Measurements from ENCODE around the gene RHBDD1.

The RHBDD1 gene

GRCh38 chr2:226813148-226813701, 22.6 kb upstream of the RHBDD1 start:
- DNase-seq (ENCODE audit: extremely low spot score) = no peak
- TF ChIP-seq, protein P1, sequence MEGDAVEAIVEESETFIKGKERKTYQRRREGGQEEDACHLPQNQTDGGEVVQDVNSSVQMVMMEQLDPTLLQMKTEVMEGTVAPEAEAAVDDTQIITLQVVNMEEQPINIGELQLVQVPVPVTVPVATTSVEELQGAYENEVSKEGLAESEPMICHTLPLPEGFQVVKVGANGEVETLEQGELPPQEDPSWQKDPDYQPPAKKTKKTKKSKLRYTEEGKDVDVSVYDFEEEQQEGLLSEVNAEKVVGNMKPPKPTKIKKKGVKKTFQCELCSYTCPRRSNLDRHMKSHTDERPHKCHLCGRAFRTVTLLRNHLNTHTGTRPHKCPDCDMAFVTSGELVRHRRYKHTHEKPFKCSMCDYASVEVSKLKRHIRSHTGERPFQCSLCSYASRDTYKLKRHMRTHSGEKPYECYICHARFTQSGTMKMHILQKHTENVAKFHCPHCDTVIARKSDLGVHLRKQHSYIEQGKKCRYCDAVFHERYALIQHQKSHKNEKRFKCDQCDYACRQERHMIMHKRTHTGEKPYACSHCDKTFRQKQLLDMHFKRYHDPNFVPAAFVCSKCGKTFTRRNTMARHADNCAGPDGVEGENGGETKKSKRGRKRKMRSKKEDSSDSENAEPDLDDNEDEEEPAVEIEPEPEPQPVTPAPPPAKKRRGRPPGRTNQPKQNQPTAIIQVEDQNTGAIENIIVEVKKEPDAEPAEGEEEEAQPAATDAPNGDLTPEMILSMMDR (IDR thresholded peaks at IDR 0.05; ENCODE audit: control extremely low read depth, extremely low read depth, low read depth, missing control alignments) = peak; percentile 53
- POLR2A ChIA-PET = no interaction called here
- CTCF ChIA-PET = interaction anchor here (1.3 to 2.1 kb wide), 3 partner anchors 11 to 924 kb away, joined by 4 to 5 read pairs (median 4); no protein-coding TSS in a partner anchor

GRCh38 chr2:226818930-226819329, 16.9 kb upstream of the RHBDD1 start:
- CTCF ChIA-PET = interaction anchor here (2.8 kb wide), 1 partner anchor 16 kb away, joined by 22 read pairs; no protein-coding TSS in a partner anchor
- TF ChIP-seq, protein P1 (IDR thresholded peaks at IDR 0.05; ENCODE audit: control extremely low read depth, extremely low read depth, low read depth, missing control alignments) = no peak
- no peak for DNase-seq (ENCODE audit: extremely low spot score)
- POLR2A ChIA-PET = no interaction called here

GRCh38 chr2:226825056-226825455, 10.8 kb upstream of the RHBDD1 start:
- POLR2A ChIA-PET = interaction anchor here (1.1 kb wide), 1 partner anchor 11 kb away, joined by 3 read pairs; no protein-coding TSS in a partner anchor

GRCh38 chr2:226828191-226828590, 7.7 kb upstream of the RHBDD1 start:
- ChIA-PET CTCF (interaction anchor here (1.3 to 2.0 kb wide), 4 partner anchors 11 to 114 kb away, joined by 3 to 12 read pairs (median 4); no protein-coding TSS in a partner anchor), POLR2A (no interaction called here)
- TF ChIP-seq, protein P1 (IDR thresholded peaks at IDR 0.05; ENCODE audit: control extremely low read depth, extremely low read depth, low read depth, missing control alignments) = no peak
- no peak for DNase-seq (ENCODE audit: extremely low spot score)

More at GRCh38 chr2:226825056-226825455, 10.8 kb upstream of the RHBDD1 start:
- TF ChIP-seq, protein P1 (IDR thresholded peaks at IDR 0.05; ENCODE audit: control extremely low read depth, extremely low read depth, low read depth, missing control alignments) = no peak
- DNase-seq (ENCODE audit: extremely low spot score) = no peak
- CTCF ChIA-PET = interaction anchor here (0.7 to 1.9 kb wide), 8 partner anchors 8 to 608 kb away, joined by 3 to 8 read pairs (median 3); no protein-coding TSS in a partner anchor

DNA sequence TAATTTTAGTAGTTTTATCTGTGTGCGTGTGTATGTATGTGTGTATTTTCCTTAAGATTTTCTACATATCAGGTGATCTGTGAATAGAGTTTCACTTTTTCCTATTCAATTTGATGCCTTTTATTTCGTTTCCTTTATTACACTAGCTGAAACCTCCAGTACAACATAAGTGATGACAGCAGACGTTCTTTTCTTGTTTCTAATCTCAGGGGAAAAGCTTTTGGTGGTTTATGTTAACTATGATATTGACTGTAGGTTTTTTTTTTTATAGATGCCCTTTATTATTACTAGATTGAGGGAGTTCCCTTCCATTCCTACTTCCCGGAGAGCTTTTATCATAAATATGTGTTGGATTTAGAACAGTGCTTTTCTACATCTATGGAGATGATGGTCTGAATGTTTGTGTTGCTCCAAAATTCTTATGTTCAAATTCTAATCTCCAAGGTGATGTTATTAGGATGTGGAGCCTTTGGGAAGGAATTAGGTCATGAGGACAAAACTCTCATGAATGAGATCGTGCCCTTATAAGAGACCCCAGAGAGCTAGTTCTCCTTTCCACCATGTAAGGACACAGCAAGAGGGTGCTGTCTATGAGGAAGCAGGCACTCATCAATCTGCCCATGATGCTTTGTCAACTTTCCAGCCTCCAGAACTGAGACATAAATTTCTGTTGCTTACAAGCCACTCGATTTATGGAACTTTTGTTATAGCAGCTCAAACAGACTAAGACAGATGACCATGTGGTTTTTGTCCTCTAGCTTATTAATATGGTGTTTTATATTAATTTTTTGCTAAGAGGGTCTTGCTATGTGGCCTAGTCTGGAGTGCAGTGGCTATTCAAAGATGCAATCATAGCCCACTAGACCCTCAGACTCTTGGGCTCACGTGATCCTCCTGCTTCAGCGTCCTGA, 5.9 kb upstream of the RHBDD1 start:
- CTCF ChIA-PET = interaction anchor here (1.0 to 1.8 kb wide), 3 partner anchors 9 to 29 kb away, joined by 3 to 6 read pairs (median 4); no protein-coding TSS in a partner anchor

GRCh38 chr2:226831266-226831665, 4.6 kb upstream of the RHBDD1 start:
- POLR2A ChIA-PET = no interaction called here
- CTCF ChIA-PET = no interaction called here
- TF ChIP-seq, protein P1 (IDR thresholded peaks at IDR 0.05; ENCODE audit: control extremely low read depth, extremely low read depth, low read depth, missing control alignments) = no peak
- DNase-seq (ENCODE audit: extremely low spot score) = no peak

More for the DNA sequence above, 5.9 kb upstream of the RHBDD1 start:
- POLR2A ChIA-PET = no interaction called here
- no peak for DNase-seq (ENCODE audit: extremely low spot score)
- TF ChIP-seq, protein P1 (IDR thresholded peaks at IDR 0.05; ENCODE audit: control extremely low read depth, extremely low read depth, low read depth, missing control alignments) = no peak

Data from GM10248 (cell line).